ENCODE data around the gene IDH3B.

Gene IDH3B

DNA sequence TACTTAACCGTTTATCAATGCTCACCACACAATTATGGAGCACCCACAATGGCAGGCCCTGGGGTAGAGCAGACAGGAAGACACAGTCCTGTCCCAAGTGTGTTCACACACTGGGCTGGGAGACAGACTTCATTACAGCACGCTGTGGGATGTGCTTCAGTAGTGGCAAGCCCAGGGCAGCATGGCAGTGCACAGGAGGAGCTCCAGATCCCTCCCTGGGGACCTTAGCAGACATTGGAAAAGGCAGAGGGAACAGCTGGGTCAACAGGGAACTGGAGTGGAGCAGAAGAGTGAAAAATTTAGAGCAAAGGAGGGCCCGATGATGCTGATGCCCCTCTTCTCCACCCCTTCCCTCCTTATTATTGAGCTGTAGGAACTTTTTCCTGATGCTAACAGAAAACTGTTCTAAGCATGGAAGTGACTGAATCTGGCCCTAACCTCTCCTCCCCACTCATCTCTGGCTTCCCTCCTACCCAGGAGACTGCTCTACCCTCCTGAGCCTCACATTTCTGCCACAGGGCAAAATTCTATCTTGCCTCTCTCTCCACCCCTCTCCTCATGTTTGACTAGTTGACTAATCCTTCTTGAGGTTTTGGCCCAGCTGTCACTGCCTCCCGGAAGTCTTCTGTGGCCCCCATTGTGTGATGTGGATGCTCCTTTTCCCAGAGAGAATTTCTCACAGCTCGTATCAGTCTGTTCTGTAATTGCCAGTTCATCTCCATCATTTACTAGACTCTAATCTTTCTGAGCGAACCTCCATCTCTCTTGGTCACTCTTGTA is 52.9 kb downstream of the IDH3B start:
- DNase-seq = no peak

DNA sequence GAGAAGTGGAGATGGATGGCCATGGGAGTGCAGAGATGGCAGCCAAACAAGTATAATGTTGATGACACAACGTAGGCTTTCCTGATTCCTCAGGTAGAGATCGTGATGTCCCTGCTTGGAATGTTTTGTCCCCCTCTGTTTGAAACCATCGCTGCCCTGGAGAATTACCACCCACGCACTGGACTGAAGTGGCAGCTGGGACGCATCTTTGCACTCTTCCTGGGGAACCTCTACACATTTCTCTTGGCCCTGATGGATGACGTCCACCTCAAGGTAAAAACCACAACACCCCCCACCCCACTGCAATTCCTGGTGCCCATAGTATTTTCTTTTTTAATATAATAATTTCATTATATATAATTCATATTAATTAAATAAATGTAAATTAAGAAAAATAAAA is 53.7 kb downstream of the IDH3B start:
- no peak for DNase-seq
